C1 segment of cervical spinal cord (tissue), 14 donors: ENCODE measurements around the gene ELF1.

Experiments
- DNase-seq, 14 donors: peaks; one replicate each; lab custom pipeline; 2025; lab: John Stamatoyannopoulos, UW

Gene ELF1

GRCh38 chr13:41006978-41007743 lies 12.0 kb downstream of the ELF1 start:
- DNase-seq: no peak

GRCh38 chr13:41006306-41006705 lies 12.8 kb downstream of the ELF1 start:
- DNase-seq: no peak

- DNase-seq: no peak
These were observed 13.4 kb downstream of the ELF1 start for GRCh38 chr13:41005704-41006103.

GRCh38 chr13:41004875-41005693 lies 14.0 kb downstream of the ELF1 start:
- DNase-seq: no peak

GRCh38 chr13:41002606-41003005 lies 16.5 kb downstream of the ELF1 start:
- DNase-seq: no peak

GRCh38 chr13:41001695-41002094 lies 17.4 kb downstream of the ELF1 start:
- no peak for DNase-seq

GRCh38 chr13:40999416-40999815 lies 19.7 kb downstream of the ELF1 start:
- no peak for DNase-seq

- DNase-seq: no peak
These were observed 22.6 kb downstream of the ELF1 start for GRCh38 chr13:40996426-40997092.

GRCh38 chr13:40995997-40996396 lies 23.1 kb downstream of the ELF1 start:
- no peak for DNase-seq

- DNase-seq: no peak
These were observed 24.4 kb downstream of the ELF1 start for GRCh38 chr13:40994581-40995230.

GRCh38 chr13:40993987-40994386 lies 25.1 kb downstream of the ELF1 start:
- no peak for DNase-seq

- no peak for DNase-seq
These were observed 26.2 kb downstream of the ELF1 start for GRCh38 chr13:40992678-40993518.

- no peak for DNase-seq
These were observed 31.4 kb downstream of the ELF1 start for GRCh38 chr13:40987606-40988280.

GRCh38 chr13:40986101-40986856 lies 32.8 kb downstream of the ELF1 start:
- DNase-seq: peak in 1 of 14 donors; percentile 34

- DNase-seq: no peak
These were observed 33.6 kb downstream of the ELF1 start for GRCh38 chr13:40985381-40986100.

GRCh38 chr13:40984668-40985366 lies 34.3 kb downstream of the ELF1 start:
- DNase-seq: no peak

GRCh38 chr13:40983725-40984667 lies 35.1 kb downstream of the ELF1 start:
- DNase-seq: peak in 2 of 14 donors; percentile 14 to 22
